GM21526 (cell line): ENCODE data around the gene ERBB4.

Experiments used
- ATAC-seq: cut with Tn5 transposase; IDR thresholded peaks from one replicate; pipeline ENCODE4 v1.9.1; 2021; ENCODE audit warnings: moderate library complexity; ENCODE audit not compliant: unreplicated experiment, low FRiP score

ERBB4 gene

DNA sequence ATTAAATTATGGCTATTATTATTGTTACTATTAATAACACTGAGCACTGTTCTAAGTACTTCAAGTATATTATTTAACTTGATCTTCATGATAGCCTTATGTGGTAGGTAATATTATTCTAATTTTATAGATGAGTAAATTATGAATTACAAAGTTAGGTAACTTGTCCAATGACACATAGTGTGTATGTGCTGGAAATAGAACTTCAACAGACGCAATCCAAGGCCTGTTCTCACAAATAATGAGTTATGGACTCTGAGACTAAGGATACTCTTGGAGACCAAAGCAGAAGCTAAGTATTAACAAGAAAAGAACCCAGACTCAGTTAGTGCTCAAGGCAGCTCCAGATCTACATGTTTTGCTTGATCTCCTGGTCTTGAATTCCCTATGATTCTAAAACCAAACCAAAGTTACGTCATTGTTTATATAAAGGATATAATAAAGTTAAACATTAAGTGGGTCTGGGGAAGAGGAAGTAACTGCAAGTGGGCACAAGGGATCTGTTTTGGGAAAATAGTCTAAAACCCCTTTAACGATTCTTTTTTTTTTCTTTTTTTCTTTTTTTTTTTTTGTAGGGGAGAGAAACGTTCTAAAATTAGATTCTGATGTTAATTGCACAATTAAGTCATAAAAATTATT is 211.3 kb downstream of the ERBB4 start:
- ATAC-seq, result no peak

DNA sequence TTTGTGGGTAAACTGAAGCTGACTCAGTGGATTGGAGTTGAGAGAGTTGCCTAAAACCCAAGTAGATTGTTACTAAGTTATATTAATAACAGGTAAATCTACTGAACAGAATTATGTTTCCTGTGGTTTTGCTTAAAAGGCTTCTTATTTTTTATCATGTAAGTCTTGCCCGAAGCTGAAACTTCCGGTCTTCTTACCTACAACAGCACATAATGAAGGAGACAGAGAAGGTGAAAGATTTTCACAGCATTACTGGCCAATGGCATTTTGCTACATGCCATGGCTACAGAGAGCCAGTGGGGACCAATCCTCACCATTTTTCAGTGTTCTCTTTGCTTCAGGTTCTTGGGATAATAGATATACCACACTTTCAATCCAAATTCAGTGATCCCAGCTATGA is 220.0 kb downstream of the ERBB4 start:
- no peak for ATAC-seq

DNA sequence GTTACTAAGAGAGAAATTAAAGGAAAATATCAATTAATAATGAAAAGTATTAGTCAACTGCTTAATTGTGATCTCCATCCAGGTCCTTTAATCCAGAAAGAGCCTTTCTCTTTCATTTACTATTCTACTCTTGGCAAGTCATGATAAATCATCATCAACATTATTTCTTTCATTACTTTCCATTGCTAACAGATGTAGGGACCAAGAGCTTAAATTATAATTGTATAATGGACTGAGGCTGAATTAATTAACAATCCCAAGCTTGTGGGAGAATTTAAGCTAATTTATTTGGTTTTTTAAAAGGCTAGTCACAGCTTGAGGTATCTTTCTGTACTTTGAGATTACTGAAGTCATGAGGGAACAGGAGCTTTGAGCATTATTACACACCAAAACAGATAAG is 223.9 kb downstream of the ERBB4 start:
- ATAC-seq, result no peak

DNA sequence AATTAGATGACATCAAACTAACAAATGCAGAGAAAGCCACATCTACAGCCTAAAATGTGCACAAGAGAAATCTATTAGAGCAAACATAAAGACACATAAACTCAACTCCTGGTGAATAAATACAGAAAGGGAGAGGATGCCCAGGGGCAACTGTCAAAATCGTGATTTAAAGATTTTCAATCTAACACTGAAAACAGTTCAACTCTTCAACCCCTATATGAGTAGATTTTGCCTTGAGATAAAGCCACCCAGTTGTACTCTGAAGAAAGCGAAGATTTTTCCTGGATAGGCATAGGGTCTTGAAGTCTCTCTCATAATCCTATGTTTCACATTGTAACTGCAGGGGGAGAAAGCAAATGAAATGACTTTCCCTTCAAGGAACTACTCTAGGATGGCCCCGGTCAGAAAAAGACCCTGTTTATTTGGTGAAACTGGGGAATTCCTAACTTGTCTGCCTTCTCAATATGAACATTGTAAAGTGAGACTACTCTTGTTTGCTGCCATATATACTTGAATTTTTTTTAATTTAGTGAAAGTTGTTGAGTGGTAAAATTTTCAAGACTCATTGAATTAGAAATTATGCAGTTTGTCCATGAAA is 226.7 kb downstream of the ERBB4 start:
- ATAC-seq, result no peak

DNA sequence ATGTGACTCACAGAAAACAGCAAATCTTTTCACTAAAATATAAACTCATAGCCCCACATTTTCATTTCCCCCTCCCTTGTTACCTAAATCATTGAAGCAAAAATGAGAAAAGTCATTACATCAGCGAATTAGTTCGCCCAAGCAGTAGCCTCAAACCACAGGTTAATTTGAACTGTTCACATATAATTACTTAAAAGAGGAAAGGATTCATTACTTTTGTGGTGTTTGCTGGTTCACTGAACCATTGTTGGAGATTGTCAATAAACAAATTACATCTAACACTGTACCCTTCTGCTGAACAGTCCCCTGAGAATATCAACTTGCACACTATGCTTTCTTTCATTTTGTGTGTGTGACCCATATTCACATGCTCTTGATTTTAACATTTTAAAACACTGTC is 238.7 kb downstream of the ERBB4 start:
- no peak for ATAC-seq

DNA sequence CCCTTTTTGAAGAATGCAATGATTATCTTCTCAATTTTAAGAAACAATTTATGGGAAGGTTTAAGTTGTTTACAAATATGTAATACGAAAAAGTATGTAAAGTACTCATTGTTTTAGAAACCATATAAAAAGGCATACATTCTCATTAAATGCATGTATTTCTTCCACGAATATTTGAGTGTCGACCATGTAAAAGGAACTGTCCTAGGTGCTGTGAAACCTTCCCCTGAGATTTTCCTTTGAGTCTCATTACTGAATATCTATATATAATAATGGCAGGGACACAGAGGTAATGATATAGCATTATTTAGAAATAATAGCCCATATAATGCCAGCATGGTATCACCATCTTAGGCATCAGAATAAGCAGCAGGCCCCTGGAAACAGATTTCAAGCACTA is 239.3 kb downstream of the ERBB4 start:
- ATAC-seq, result no peak

DNA sequence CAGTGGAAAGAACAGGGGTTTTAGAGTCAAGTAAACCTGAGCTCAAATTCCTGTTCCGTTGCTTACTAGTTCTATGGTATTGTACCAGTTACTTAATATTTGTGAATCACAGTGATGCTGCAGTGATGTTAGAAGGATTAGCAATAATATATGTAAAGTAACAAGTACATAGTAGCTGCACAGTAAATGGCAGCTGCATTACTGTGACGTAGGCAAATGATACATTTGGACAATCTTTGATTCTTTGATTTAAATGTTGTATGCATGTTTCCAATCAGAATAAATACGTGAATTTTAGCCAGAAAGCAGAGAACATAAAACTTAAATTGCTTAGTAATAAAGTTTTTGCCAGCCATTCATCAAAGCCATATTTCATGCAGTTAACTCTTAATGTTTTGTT is 243.0 kb downstream of the ERBB4 start:
- ATAC-seq, result no peak

DNA sequence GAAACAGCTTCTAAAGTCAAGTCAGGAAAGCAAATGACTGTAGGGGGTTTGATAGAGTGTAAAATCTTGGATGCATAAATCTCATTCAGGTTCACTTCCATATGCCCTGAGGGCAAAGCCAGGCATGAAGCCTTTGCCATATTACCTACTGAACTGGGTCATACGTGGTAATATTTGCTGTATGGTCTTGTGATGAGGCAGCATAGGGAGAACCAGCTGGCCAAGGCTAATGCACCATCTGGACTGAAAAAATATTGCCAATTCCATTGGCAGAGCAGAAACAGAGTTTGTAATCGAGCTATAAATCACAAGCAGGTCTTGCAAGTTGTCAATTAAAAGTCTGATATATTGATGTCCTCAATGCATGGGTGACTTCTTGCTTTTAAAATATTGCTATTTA is 243.8 kb downstream of the ERBB4 start:
- no peak for ATAC-seq

DNA sequence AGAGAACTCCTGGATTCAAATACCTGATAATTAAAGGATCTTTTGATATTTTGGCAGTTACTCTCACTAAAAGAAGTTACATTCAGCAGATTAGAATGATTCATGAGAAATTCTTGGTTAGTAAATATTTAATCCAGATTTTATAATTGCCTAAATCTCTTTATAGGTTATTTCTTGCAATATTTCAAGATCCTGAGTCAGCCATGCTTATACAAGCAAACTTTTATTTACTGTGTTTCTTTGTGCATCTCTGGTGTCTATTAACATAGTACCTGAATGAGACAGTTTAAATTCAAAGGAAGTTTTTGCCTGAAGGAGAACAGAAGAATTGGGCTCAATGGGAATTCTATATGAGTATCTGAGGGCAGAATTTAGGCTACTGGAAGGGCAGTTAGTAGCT is 249.3 kb downstream of the ERBB4 start:
- ATAC-seq, result no peak

DNA sequence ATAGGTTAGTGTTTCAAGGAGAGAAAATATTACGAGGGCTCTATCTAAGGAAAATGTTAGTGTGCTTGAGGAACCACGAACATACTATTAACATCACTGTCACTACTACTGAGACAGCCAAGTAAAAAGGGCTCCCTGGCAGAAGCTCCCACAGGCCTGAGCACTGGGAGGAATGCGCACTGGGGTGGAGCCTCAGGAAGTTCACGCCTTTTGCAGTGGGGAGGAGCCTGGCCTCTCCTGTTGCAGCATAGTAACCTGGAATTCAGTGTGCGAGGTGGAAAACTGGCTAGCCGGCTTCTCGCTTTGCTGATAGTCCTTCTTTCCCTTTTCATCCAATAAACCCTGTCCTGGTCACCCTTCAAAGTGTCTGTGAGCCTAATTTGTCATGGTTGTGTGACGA is 250.3 kb downstream of the ERBB4 start:
- no peak for ATAC-seq

DNA sequence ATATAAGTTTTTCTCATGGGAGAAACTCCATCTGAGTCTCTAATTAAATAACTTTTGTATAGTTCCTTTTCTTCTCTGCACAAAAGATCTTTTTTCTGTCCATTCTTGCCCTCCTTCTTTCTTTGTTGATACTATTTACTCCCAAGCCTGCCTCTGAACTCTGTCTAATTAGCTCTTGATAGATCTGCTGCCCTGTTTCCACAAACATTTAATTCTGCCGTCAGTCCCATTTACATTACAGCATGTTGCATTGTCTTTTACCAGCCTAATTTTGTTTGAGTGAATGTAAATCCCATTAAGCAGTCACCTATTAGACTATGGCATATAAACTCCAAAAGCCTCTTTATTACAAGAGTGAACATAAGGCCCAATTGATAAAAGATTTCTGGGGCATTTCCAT is 254.4 kb downstream of the ERBB4 start:
- ATAC-seq, result no peak

DNA sequence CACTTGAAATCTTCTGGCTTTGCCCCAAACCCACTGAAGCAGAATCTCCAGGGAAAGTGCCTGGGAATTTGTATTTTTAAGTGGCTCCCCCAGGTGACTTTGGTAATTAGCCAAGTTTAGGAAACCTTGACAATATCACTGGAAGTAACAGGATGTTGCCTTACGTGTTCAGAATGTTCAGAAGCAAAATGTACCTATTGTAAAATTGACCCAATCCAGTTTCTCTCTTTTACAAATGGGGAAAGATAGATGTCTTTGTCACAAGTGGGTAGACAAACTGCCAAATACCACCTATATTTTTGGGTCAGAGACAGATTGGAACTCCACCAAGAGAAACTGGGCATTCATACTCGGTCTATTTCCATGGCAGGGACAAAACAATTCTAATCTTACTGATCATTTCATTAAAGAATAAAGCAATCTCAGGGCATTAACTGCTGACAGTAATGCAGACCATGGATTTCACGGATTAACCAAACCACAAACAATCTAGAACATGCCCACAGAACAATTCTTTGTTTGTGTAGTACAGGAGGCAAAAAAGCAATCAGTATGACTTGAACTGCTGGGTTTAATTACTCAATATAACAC is 255.8 kb downstream of the ERBB4 start:
- ATAC-seq, result no peak

DNA sequence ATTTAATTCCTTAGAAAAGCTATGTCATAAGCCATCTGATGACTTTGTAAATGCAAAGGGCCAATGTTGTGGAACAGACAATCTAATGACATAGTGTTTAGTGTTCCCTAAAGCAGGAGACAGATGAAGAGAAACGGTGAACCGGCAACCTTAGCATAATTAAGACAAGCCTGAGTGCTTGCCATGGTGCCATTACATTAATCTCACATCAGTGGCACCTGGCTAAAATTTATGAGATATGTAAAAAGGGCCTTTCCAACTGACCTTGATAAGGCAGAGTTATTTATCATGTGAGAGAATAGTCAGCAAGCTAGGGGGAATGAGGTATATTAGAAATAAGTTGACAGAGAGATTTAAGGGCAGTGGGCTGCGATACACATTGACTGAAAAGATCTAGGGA is 261.8 kb downstream of the ERBB4 start:
- no peak for ATAC-seq

DNA sequence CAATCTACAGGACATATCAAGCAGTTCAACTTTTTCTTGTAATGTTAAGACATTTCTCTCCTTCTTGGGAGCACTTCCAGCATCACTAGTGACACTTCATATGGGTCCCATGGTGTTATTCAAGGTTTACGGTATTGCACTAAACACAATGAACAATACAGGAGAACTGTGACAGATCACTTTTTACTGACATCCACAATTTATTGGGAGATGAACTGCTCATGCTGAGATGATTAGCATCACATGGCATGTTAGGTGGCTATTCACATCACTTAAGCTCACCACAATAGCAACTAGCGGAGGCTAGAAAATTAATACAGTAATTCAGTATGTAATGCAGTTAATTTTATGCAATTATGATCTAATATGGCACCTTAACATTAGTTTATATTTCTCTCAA is 264.4 kb downstream of the ERBB4 start:
- ATAC-seq, result no peak

DNA sequence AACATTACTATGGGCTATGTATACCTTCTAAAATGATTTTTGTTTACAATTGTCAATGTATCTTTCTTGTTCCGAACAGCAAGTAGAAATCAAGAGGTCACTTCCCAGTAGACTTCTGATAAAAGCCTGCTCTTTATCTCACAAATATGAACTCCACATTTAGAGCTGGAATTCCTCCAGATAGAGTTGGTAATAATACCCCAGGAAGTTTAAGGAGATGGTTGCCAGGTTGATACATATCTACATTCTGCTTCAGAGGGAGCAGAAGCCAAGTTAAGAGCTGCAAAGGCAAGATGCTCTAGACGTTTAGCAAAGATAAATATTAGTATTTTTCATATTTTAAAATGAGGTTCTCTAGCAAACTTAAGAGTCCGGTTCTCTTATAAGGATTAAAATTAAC is 267.0 kb downstream of the ERBB4 start:
- ATAC-seq, result no peak

DNA sequence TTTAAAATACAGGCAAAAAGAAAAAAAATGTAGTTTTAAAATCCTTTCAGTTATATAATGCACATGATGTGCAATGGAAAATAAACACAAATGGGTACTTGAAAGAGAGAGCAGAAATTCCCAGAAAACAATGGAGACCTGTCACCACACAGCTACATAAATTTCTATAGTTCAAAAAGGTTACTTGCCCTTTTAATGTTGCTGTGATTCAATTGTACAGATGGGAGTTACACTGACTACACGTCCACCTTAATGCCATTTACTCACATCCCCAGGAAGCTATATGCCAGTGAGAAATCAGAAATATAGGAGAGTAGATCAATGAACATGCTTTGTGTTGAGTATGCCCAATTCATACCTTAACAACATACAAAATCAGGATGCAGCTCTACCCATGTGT is 269.6 kb downstream of the ERBB4 start:
- no peak for ATAC-seq

DNA sequence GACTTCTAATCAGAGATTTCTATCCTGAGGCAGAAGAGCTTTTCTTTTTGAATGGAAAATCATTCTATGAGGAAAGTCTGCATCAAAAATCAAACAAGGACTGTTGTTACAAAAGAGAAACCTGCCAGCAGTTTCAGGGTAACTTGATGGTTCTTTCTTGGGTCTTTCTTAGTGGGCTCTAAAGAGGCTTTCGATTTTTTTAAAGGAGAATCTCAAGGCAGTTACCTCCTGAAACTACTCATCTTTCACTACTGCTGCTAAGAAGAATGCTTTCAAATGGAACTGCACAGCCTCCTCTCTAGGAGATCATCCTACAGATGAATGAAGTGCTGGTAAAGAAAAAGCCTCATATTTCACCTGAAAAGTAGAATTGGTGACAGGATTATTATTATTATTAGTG is 272.3 kb downstream of the ERBB4 start:
- ATAC-seq, result no peak

DNA sequence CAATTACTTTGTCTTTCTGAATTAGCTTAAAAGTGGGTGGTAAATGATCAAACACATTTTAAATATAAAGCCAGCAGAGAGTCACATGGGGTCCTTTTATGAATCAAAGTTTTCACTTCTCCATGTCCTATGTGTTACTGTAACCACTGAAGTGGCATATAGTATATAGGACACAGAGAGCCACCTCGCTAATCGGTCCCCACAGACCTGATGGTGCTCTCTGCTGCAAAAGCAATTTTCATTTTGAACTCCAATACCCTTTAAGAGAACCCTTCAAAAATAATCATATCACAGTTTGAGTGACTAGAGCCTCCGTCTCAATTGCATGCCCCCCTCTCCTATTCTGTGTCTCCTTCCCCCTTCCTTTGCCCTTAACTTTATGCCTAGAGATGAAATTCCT is 272.8 kb downstream of the ERBB4 start:
- ATAC-seq, result no peak

DNA sequence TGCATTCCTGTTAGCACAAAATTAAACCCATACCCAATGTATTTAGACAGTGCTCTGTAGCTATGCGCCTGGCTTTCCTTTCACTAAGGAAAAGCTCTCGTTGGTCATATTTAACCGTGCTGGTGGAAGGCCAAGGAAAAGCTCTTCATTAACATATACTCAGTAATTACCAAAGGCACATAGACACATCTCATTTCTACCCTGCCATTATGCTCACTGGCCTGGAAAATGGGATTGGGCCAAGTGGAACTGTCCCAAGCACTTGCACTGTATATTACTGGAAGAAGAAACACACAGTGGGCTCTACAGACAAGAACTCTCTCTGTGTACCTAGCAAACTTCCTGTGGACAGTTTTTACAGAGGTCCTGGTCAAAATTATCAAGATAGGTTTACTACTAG is 274.4 kb downstream of the ERBB4 start:
- no peak for ATAC-seq

DNA sequence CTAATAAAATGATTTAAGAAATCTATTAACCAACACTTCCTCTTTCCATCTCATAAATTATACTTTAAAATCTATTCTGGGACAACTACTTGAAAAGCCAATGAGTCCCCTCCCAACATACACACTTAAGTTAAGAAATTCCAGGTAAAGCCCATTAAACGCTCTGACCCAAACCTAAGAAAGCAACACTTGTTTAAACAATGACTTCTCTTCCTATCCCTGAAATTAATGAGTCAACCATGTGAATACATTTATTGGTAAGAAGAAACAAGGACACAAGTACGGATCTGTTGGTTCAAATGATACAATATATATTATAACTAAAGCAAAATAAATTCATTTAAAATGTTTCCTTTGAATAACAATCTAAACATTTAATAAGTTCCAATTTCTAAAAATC is 279.4 kb downstream of the ERBB4 start:
- ATAC-seq, result no peak

DNA sequence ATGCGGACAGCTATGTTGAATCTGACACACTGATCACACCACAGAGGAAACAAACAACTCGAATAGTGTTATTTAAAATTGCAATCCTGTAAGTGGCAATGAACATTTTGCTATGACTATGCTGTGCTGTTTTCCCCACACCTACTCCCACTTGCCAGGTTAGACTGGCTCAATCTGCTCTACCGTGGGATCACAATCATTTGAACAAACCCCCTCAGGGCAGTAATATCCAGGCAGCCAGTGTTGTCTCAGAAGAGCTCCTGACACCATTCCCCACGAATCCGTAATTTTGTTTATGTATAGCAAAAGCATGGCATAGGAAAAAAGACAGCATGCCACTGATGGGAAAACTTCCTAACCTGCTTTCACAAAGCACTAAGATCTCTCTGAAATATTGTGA is 284.3 kb downstream of the ERBB4 start:
- ATAC-seq, result no peak

DNA sequence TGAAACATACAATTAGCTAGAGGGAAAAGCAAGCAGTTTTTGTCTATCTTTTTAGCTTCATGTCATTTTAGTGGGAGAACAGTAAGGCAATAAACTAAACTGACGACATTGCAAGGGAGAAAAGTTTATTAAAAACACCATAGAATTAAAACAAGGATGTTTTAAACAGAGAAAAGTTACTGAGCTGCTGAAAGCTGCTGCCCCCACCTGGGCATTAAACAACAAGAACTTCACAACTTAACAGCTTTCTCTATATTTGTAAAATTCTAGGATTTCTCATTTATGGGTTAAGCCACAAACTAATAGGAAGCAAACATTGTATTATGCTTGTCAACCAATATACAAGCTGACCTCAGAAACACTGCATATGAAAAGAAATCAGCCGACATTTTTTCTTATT is 289.2 kb downstream of the ERBB4 start:
- no peak for ATAC-seq

DNA sequence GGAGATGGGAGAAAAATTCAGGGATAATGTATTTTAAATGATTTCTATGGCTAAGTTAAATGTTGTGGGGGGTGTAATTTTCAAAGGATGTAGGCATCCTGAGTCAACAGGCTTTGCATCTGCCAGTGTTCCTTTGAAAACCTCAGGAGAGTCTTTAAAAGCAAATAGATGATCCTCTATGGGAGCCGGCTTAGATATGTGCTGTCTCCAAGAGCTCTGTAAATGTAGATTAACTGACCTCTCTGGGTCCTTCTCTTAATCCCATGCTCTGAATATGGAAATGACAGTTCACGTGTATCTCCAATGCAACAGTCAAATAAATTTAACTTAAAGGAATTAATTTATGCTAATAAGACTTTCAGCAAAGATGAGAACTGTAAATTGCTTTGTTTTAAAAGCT is 292.7 kb downstream of the ERBB4 start:
- no peak for ATAC-seq
